ENCODE results near the gene NUP107. TPM values are rescaled to one million over a fixed set of nuclear protein-coding genes. Genes with fewer than 3 reads are reported as not detected.

The NUP107 gene
- total and polyA plus RNA-seq, 7 experiments from 2014 or later, result 25.5 to 80.9 (median 51.4) TPM

DNA sequence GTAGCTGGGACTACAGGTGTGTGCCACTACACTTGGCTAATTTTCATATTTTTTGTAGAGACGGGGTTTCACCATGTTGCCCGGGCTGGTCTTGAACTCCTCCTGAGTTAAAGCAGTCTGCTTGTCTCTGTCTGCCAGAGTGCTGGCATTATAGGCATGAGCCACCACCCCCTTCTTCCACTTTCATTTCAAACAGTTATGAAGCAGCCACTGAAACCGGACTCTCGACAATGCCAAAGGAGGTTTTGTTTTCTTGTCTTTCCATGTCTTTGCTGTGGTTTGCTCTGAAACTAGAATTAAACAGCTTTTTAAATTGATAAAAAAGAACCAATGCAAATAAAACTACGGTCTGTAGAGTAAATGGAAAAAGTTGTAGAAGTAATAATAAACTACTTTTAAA lies 45.6 kb upstream of the NUP107 start:
- intact Hi-C loops (cut with micrococcal nuclease), result loop anchor here (1.0 to 5.0 kb wide), 4 partner anchors 10 to 276 kb away; partner anchors contain the start of genes NUP107 (in 1 of the 2) and RAP1B (in 1 of the 2)
- H3K27ac Mint-ChIP-seq, result peak overlapping the region; percentile 39 to 90 (median 83)
- no peaks in the 10 kb centered on the region for H3K27me3 Mint-ChIP-seq
- no peaks in the 10 kb centered on the region for H3K27me3 ChIP-seq (ENCODE audit: control insufficient read depth in 2 of 2, insufficient read depth in 2 of 2, low read length in 2 of 2)
- peak overlapping the region; percentile 57 for H3K27ac ChIP-seq (ENCODE audit: low read depth, low read length)
- no peak overlapping the region for H3K4me3 ChIP-seq (ENCODE audit: low read length)
- no peaks in the 10 kb centered on the region for H3K9me3 ChIP-seq (ENCODE audit: control insufficient read depth in 2 of 3, low read length in 3 of 3)
- peaks cover 65% of the 10 kb centered on the region in 2 donors for H3K4me1 ChIP-seq (ENCODE audit: control insufficient read depth in 2 of 2, insufficient read depth in 2 of 2, low read length in 2 of 2)
- CTCF ChIA-PET, result no interaction called here
- H3K4me3 Mint-ChIP-seq, result peak overlapping the region; percentile 17 to 81 (median 74)
- ATAC-seq, result peak; percentile 73
- POLR2A ChIA-PET, result interaction anchor here (0.6 to 1.3 kb wide), 4 partner anchors 10 to 310 kb away, joined by 3 to 4 read pairs (median 4); partner anchors contain the start of gene RAP1B
- no peaks in the 10 kb centered on the region for H3K36me3 ChIP-seq (ENCODE audit: control insufficient read depth in 2 of 3, insufficient read depth in 3 of 3, low read length in 3 of 3)
- peaks cover 47 to 96% (median 86%) of the 10 kb centered on the region in 7 donors for H3K4me1 Mint-ChIP-seq
- DNase-seq, result peak in 8 of 9 donors; percentile 15 to 45 (median 29)
- peaks cover 0 to 18% (median 11%) of the 10 kb centered on the region in 5 donors for H3K36me3 Mint-ChIP-seq
- peaks cover 0 to 3% (median 0%) of the 10 kb centered on the region in 11 donors for H3K9me3 Mint-ChIP-seq

DNA sequence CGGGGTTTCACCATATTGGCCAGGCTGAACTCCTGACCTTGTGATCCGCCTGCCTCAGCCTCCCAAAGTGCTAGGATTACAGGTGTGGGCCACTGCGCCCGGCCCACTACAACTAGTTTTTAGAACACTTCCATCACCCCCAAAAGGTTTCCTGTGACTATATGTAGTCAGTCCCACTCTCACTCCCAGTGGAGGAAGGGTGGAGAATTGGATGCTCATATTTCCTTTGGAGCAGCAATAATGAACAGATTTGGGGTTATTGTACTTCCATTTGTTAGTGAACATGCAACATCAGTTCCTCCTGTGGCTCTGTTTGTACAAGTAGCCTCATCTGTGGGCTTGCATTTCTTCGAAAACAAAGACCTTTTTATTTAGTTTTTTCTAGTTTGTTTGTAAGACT lies 40.3 kb upstream of the NUP107 start:
- H3K4me1 Mint-ChIP-seq, result peaks cover 43 to 88% (median 73%) of the 10 kb centered on the region in 7 donors
- Histone ChIP-seq H3K9me3 (ENCODE audit: control insufficient read depth in 2 of 3, low read length in 3 of 3) (no peaks in the 10 kb centered on the region), H3K27me3 (ENCODE audit: control insufficient read depth in 2 of 2, insufficient read depth in 2 of 2, low read length in 2 of 2) (no peaks in the 10 kb centered on the region), H3K27ac (ENCODE audit: low read depth, low read length) (no peak overlapping the region), H3K36me3 (ENCODE audit: control insufficient read depth in 2 of 3, insufficient read depth in 3 of 3, low read length in 3 of 3) (peaks cover 4 to 16% (median 10%) of the 10 kb centered on the region in 3 experiments), H3K4me3 (ENCODE audit: low read length) (no peak overlapping the region), H3K4me1 (ENCODE audit: control insufficient read depth in 2 of 2, insufficient read depth in 2 of 2, low read length in 2 of 2) (peaks cover 27 to 33% of the 10 kb centered on the region in 2 donors)
- no peak for DNase-seq
- CTCF ChIA-PET, result no interaction called here
- peak overlapping the region in 8 of 9 donors; percentile 69 to 85 (median 78) for H3K27ac Mint-ChIP-seq
- no peaks in the 10 kb centered on the region for H3K27me3 Mint-ChIP-seq
- POLR2A ChIA-PET, result no interaction called here
- H3K4me3 Mint-ChIP-seq, result peak overlapping the region in 7 of 10 donors; percentile 23 to 52 (median 37)
- ATAC-seq, result no peak
- intact Hi-C loops (cut with micrococcal nuclease), result loop anchor here (2.0 to 5.0 kb wide), 2 partner anchors 14 to 34 kb away; partner anchors contain the start of gene RAP1B (in 1 of the 2)
- H3K36me3 Mint-ChIP-seq, result peaks cover 0 to 27% (median 14%) of the 10 kb centered on the region in 5 donors
- peaks cover 0 to 3% (median 0%) of the 10 kb centered on the region in 11 donors for H3K9me3 Mint-ChIP-seq

GRCh38 chr12:68647507-68647906 lies 39.3 kb upstream of the NUP107 start:
- H3K36me3 Mint-ChIP-seq, result peaks cover 0 to 28% (median 13%) of the 10 kb centered on the region in 5 donors
- peak overlapping the region in 7 of 10 donors; percentile 3 to 51 (median 34) for H3K4me3 Mint-ChIP-seq
- H3K4me1 ChIP-seq (ENCODE audit: control insufficient read depth in 2 of 2, insufficient read depth in 2 of 2, low read length in 2 of 2), result peaks cover 23 to 25% of the 10 kb centered on the region in 2 donors
- no peak overlapping the region for H3K27ac ChIP-seq (ENCODE audit: low read depth, low read length)
- DNase-seq (no peak), ATAC-seq (no peak)
- peaks cover 37 to 82% (median 67%) of the 10 kb centered on the region in 7 donors for H3K4me1 Mint-ChIP-seq
- no peaks in the 10 kb centered on the region for H3K27me3 ChIP-seq (ENCODE audit: control insufficient read depth in 2 of 2, insufficient read depth in 2 of 2, low read length in 2 of 2)
- POLR2A ChIA-PET, result interaction anchor here (0.6 kb wide), 1 partner anchor 23 kb away, joined by 3 read pairs; no protein-coding TSS in a partner anchor
- peak overlapping the region in 7 of 9 donors; percentile 60 to 88 (median 83) for H3K27ac Mint-ChIP-seq
- H3K9me3 Mint-ChIP-seq, result peaks cover 0 to 3% (median 0%) of the 10 kb centered on the region in 11 donors
- no peaks in the 10 kb centered on the region for H3K9me3 ChIP-seq (ENCODE audit: control insufficient read depth in 2 of 3, low read length in 3 of 3)
- no peaks in the 10 kb centered on the region for H3K27me3 Mint-ChIP-seq
- CTCF ChIA-PET, result interaction anchor here (0.6 to 1.0 kb wide), 3 partner anchors 286 to 958 kb away, joined by 3 read pairs; no protein-coding TSS in a partner anchor
- H3K4me3 ChIP-seq (ENCODE audit: low read length), result no peak overlapping the region
- intact Hi-C loops (cut with micrococcal nuclease), result loop anchor here (2.0 to 5.0 kb wide), 2 partner anchors 15 to 35 kb away; partner anchors contain the start of gene RAP1B (in 1 of the 2)
- H3K36me3 ChIP-seq (ENCODE audit: control insufficient read depth in 2 of 3, insufficient read depth in 3 of 3, low read length in 3 of 3), result peaks cover 9 to 27% (median 18%) of the 10 kb centered on the region in 3 experiments

DNA sequence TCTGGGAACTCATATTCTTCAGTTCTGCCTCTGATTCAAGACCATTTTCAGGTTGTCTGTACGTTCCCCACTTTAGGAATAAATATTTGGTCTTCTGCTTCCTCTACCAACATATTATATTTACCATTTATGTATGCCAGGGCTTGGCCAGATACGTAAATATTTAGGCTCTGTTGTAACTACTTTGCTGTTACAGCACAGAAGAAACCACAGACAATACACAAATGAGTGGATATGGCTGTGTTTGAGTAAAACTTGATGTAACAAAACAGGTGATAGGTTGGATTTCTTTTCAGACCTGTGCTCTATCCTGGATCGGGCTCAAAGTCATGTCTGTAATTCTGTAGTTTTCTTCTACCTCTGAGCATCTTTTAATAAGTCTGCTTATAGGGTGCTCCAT lies 38.6 kb upstream of the NUP107 start:
- Histone ChIP-seq H3K9me3 (ENCODE audit: control insufficient read depth in 2 of 3, low read length in 3 of 3) (no peaks in the 10 kb centered on the region), H3K36me3 (ENCODE audit: control insufficient read depth in 2 of 3, insufficient read depth in 3 of 3, low read length in 3 of 3) (peaks cover 9 to 33% (median 22%) of the 10 kb centered on the region in 3 experiments), H3K4me1 (ENCODE audit: control insufficient read depth in 2 of 2, insufficient read depth in 2 of 2, low read length in 2 of 2) (peaks cover 17 to 18% of the 10 kb centered on the region in 2 donors), H3K27me3 (ENCODE audit: control insufficient read depth in 2 of 2, insufficient read depth in 2 of 2, low read length in 2 of 2) (no peaks in the 10 kb centered on the region), H3K27ac (ENCODE audit: low read depth, low read length) (peak overlapping the region; percentile 45), H3K4me3 (ENCODE audit: low read length) (no peak overlapping the region)
- Mint-ChIP-seq H3K4me1 (peaks cover 33 to 77% (median 60%) of the 10 kb centered on the region in 7 donors), H3K4me3 (peak overlapping the region in 6 of 10 donors; percentile 25 to 51 (median 36)), H3K27me3 (no peaks in the 10 kb centered on the region), H3K36me3 (peaks cover 0 to 27% (median 11%) of the 10 kb centered on the region in 5 donors), H3K27ac (peak overlapping the region; percentile 34 to 88 (median 67)), H3K9me3 (peaks cover 0 to 3% (median 0%) of the 10 kb centered on the region in 11 donors)
- ATAC-seq, result peak; percentile 54
- POLR2A ChIA-PET, result interaction anchor here (0.7 to 1.8 kb wide), 2 partner anchors 27 to 151 kb away, joined by 4 to 5 read pairs; no protein-coding TSS in a partner anchor
- DNase-seq, result no peak
- intact Hi-C loops (cut with micrococcal nuclease), result loop anchor here in 1 of 2 donors (5.0 kb wide), 1 partner anchor 36 kb away; the partner anchor contains the start of gene RAP1B
- CTCF ChIA-PET, result interaction anchor here (0.6 to 1.0 kb wide), 2 partner anchors 289 to 957 kb away, joined by 3 read pairs; no protein-coding TSS in a partner anchor

DNA sequence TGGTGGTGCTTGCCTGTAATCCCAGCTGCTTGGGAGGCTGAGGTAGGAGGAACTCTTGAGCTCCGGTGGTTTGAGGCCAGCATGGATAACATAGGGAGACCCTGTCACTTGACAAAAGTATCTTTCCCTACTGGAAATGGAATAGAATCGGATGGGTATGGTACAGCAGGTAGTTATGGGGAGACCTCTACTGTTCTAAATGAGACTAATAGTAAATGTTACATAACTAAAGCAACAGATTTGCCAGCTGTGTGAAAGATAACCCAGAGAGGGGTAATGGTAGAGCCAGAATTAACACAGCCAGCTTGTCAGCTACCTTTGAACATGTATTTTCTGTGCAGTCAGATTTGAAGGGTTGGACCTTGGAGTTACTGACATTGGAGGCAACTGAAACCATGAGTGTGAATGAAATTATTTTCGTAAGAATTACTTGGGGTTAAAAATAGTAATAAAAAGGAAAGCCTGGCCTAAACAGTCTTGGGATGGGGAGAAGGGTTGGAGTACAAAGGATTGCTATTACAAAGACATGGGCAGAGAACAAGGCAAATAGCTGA lies 21.7 kb upstream of the NUP107 start:
- no peaks in the 10 kb centered on the region for H3K27me3 ChIP-seq (ENCODE audit: control insufficient read depth in 2 of 2, insufficient read depth in 2 of 2, low read length in 2 of 2)
- H3K9me3 Mint-ChIP-seq, result no peaks in the 10 kb centered on the region
- peak overlapping the region in 8 of 9 donors; percentile 25 to 91 (median 76) for H3K27ac Mint-ChIP-seq
- ChIA-PET POLR2A (interaction anchor here (0.6 to 1.2 kb wide), 4 partner anchors 10 to 301 kb away, joined by 3 to 4 read pairs (median 3); partner anchors contain the start of gene RAP1B), CTCF (interaction anchor here (1.4 to 1.9 kb wide), 2 partner anchors 24 to 26 kb away, joined by 4 to 6 read pairs; no protein-coding TSS in a partner anchor)
- H3K4me1 Mint-ChIP-seq, result peaks cover 5 to 47% (median 34%) of the 10 kb centered on the region in 7 donors
- H3K4me1 ChIP-seq (ENCODE audit: control insufficient read depth in 2 of 2, insufficient read depth in 2 of 2, low read length in 2 of 2), result peaks cover 4 to 6% of the 10 kb centered on the region in 2 donors
- no peaks in the 10 kb centered on the region for H3K27me3 Mint-ChIP-seq
- H3K36me3 ChIP-seq (ENCODE audit: control insufficient read depth in 2 of 3, insufficient read depth in 3 of 3, low read length in 3 of 3), result no peaks in the 10 kb centered on the region
- H3K9me3 ChIP-seq (ENCODE audit: control insufficient read depth in 2 of 3, low read length in 3 of 3), result no peaks in the 10 kb centered on the region
- intact Hi-C loops (cut with micrococcal nuclease), result no loop called here
- no peak overlapping the region for H3K27ac ChIP-seq (ENCODE audit: low read depth, low read length)
- H3K4me3 Mint-ChIP-seq, result no peak overlapping the region
- no peak overlapping the region for H3K4me3 ChIP-seq (ENCODE audit: low read length)
- DNase-seq, result no peak
- ATAC-seq, result peak; percentile 22
- peaks cover 0 to 14% (median 10%) of the 10 kb centered on the region in 5 donors for H3K36me3 Mint-ChIP-seq

GRCh38 chr12:68667291-68667690 lies 19.5 kb upstream of the NUP107 start:
- Mint-ChIP-seq H3K36me3 (peaks cover 3 to 19% (median 6%) of the 10 kb centered on the region in 5 donors), H3K27ac (peak overlapping the region in 8 of 9 donors; percentile 3 to 80 (median 48)), H3K4me1 (peaks cover 7 to 57% (median 48%) of the 10 kb centered on the region in 7 donors), H3K9me3 (peaks cover 0 to 3% (median 0%) of the 10 kb centered on the region in 11 donors), H3K4me3 (peak overlapping the region in 1 of 10 donors; percentile 1), H3K27me3 (no peaks in the 10 kb centered on the region)
- intact Hi-C loops (cut with micrococcal nuclease), result no loop called here
- Histone ChIP-seq H3K9me3 (ENCODE audit: control insufficient read depth in 2 of 3, low read length in 3 of 3) (no peaks in the 10 kb centered on the region), H3K27ac (ENCODE audit: low read depth, low read length) (no peak overlapping the region), H3K4me3 (ENCODE audit: low read length) (no peak overlapping the region), H3K4me1 (ENCODE audit: control insufficient read depth in 2 of 2, insufficient read depth in 2 of 2, low read length in 2 of 2) (peaks cover 4 to 6% of the 10 kb centered on the region in 2 donors), H3K27me3 (ENCODE audit: control insufficient read depth in 2 of 2, insufficient read depth in 2 of 2, low read length in 2 of 2) (no peaks in the 10 kb centered on the region), H3K36me3 (ENCODE audit: control insufficient read depth in 2 of 3, insufficient read depth in 3 of 3, low read length in 3 of 3) (no peaks in the 10 kb centered on the region)
- ChIA-PET CTCF (no interaction called here), POLR2A (interaction anchor here (2.3 kb wide), 1 partner anchor 52 kb away, joined by 9 read pairs; no protein-coding TSS in a partner anchor)
- DNase-seq (no peak), ATAC-seq (no peak)
